ENCODE data around the gene PRIM2.
"Not testable (repeated sequence)": the region's sequence is repeated elsewhere in the genome, so short reads cannot be mapped to it uniquely, and the experiment has no call there.

DNA sequence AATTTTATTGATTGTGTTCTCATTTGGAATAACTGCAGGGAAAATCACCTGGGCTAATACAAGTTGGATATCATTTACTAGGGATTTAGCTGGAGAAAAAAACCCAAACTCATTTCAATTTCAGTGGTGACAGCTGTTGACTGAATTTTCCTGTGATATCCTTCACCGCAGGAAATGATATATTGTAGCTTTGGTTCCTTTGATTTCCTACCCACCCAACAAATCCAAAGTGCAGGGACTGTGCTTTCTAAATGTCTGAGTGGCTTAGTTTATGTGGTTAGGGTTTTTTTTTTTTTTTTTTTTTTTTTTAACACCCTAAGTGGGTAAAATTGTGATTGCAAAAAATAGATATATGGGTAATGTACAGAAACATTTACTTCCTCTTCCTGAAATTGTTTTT is 203.7 kb downstream of the PRIM2 start:
- TF ChIP-seq, protein P1, sequence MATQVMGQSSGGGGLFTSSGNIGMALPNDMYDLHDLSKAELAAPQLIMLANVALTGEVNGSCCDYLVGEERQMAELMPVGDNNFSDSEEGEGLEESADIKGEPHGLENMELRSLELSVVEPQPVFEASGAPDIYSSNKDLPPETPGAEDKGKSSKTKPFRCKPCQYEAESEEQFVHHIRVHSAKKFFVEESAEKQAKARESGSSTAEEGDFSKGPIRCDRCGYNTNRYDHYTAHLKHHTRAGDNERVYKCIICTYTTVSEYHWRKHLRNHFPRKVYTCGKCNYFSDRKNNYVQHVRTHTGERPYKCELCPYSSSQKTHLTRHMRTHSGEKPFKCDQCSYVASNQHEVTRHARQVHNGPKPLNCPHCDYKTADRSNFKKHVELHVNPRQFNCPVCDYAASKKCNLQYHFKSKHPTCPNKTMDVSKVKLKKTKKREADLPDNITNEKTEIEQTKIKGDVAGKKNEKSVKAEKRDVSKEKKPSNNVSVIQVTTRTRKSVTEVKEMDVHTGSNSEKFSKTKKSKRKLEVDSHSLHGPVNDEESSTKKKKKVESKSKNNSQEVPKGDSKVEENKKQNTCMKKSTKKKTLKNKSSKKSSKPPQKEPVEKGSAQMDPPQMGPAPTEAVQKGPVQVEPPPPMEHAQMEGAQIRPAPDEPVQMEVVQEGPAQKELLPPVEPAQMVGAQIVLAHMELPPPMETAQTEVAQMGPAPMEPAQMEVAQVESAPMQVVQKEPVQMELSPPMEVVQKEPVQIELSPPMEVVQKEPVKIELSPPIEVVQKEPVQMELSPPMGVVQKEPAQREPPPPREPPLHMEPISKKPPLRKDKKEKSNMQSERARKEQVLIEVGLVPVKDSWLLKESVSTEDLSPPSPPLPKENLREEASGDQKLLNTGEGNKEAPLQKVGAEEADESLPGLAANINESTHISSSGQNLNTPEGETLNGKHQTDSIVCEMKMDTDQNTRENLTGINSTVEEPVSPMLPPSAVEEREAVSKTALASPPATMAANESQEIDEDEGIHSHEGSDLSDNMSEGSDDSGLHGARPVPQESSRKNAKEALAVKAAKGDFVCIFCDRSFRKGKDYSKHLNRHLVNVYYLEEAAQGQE (IDR thresholded peaks at IDR 0.05; ENCODE audit: unreplicated experiment) = not testable (repeated sequence)
- TF ChIP-seq, protein P2, sequence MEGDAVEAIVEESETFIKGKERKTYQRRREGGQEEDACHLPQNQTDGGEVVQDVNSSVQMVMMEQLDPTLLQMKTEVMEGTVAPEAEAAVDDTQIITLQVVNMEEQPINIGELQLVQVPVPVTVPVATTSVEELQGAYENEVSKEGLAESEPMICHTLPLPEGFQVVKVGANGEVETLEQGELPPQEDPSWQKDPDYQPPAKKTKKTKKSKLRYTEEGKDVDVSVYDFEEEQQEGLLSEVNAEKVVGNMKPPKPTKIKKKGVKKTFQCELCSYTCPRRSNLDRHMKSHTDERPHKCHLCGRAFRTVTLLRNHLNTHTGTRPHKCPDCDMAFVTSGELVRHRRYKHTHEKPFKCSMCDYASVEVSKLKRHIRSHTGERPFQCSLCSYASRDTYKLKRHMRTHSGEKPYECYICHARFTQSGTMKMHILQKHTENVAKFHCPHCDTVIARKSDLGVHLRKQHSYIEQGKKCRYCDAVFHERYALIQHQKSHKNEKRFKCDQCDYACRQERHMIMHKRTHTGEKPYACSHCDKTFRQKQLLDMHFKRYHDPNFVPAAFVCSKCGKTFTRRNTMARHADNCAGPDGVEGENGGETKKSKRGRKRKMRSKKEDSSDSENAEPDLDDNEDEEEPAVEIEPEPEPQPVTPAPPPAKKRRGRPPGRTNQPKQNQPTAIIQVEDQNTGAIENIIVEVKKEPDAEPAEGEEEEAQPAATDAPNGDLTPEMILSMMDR (conservative IDR thresholded peaks at IDR 0.05; ENCODE audit: low read depth in 2 of 2) = not testable (repeated sequence)
- not testable (repeated sequence) for TF ChIP-seq POLR2AphosphoS5 (IDR thresholded peaks at IDR 0.05; ENCODE audit: low read depth); EZH2 (IDR thresholded peaks at IDR 0.05; ENCODE audit: low read depth, unreplicated experiment); EZH2phosphoT487 (IDR thresholded peaks at IDR 0.05; ENCODE audit: unreplicated experiment)

Data from GM23338 (cell line).